Measurements from ENCODE around the gene AFAP1.

AFAP1 gene

DNA sequence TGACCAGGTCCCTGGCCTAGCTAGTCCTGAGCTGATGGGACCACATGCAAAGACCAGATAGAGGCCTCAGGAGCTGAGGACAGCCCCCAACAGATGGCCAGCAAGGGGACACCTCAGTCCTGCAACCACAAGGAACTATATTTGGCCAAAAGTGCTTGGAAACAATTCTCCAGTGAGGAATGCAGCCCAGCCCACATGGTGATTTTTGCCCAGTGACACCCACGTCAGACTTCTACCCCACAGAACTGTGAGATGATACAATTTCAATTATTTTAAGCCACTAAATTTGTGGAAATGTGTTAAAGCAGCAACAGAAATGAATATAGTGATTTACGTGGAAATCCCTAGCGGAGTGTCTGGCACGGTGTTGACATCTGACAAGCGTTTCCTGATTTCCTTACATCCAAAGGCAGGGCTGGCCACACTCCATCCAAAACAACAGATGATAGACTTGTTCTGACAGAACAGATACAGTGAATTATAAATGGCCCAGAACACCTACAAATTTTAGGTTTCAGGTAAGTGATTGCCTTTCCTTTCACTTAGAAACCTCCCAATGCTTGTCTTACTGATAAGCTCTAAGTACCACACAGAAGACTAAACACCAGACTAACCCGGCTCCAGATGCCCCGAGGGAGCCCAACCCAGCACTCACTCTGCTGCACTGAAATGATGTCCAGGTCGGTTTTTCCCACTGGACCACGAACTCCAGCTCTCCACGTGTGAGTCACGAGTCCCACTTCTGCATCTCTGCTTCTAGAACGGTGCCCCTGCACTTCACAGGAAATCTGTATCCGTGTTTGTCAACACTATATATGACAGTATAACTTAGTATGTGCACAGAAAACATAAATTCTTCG lies 5.8 kb downstream of the AFAP1 start:
- no peak for DNase-seq (ENCODE audit: low spot score)
- no peak for TF ChIP-seq CTCF (IDR thresholded peaks at IDR 0.05; ENCODE audit: extremely low read depth, missing control alignments)

DNA sequence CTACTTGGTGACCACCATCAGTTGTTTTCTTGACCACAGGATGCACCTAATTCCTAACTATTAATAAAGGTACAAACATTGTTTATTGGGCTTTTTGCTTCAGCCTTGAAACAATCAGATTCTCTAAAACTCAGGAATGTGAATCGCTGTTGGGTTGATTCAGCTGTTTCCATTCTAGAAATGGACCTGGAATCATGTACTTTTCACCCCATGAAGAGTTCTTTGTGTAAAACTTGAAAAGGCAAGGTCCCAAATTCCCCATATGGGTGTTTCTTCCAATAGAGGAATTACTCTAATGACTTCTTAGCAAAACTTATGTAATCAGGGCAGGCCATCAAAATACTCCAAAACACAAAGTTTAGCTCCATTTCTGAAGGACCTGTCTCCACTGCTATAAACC lies 7.4 kb downstream of the AFAP1 start:
- no peak for TF ChIP-seq CTCF (IDR thresholded peaks at IDR 0.05; ENCODE audit: extremely low read depth, missing control alignments)
- no peak for DNase-seq (ENCODE audit: low spot score)

DNA sequence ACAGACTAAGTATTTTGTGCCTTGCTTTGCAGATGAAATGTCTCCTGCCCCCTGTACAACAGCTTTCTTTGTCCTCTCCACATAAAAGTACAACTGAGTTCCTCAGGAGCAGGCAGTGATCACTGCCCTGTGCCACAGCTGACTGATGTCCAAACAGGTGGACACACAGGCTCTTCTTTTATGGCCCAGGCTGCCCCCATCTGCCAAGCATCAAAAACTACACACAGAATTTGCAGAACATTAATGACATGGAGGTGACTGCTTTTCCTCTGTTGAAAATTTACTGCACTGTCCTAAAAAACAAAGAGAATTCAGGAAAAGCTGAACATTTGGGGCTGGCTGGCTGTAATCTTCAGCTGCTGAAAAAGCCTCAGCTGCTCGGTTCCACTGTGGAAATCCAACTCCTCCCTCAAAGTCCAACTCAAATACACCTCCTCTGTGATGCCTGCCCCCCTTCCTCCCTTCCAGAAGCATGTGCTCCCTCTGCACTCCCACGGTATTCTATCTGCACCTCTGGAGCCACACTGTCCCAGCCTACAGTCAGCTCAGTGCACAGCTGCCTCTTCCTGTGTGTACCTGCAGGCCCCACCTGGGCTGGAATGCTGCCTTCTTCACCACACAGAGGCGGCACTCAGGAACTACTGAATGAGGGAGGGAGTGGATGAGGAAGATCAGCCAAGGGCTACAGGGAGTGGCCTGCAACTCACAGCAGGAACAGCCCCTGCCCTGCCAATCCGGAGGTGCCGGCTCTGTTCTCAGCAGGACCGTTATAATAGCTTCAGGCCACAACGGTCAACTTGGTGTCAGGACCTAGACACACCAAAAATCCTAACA lies 10.3 kb downstream of the AFAP1 start:
- no peak for DNase-seq (ENCODE audit: low spot score)
- no peak for TF ChIP-seq CTCF (IDR thresholded peaks at IDR 0.05; ENCODE audit: extremely low read depth, missing control alignments)

- no peak for TF ChIP-seq CTCF (IDR thresholded peaks at IDR 0.05; ENCODE audit: extremely low read depth, missing control alignments)
- DNase-seq (ENCODE audit: low spot score), result no peak
Observed at GRCh38 chr4:7928711-7929110, 10.9 kb downstream of the AFAP1 start.

DNA sequence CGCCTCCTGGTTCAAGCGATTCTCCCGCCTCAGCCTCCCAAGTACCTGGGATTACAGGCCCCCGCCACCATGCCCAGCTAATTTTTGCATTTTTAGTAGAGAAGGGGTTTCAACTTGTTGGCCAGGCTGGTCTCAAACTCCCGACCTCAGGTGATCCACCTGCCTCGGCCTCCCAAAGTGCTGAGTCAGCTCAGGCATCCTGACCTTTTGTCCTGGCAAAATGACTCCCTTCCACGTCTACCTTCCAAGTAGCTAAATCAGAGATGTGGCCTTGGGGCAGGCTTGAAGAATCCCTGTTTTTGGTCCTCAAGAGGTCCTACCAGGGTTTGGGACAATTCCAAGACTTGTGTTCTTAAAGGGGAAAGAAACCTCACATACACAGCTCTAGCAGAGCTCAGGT lies 12.8 kb downstream of the AFAP1 start:
- no peak for DNase-seq (ENCODE audit: low spot score)
- TF ChIP-seq CTCF (IDR thresholded peaks at IDR 0.05; ENCODE audit: extremely low read depth, missing control alignments), result no peak

GRCh38 chr4:7924570-7924969 lies 15.1 kb downstream of the AFAP1 start:
- no peak for DNase-seq (ENCODE audit: low spot score)
- TF ChIP-seq CTCF (IDR thresholded peaks at IDR 0.05; ENCODE audit: extremely low read depth, missing control alignments), result no peak

DNA sequence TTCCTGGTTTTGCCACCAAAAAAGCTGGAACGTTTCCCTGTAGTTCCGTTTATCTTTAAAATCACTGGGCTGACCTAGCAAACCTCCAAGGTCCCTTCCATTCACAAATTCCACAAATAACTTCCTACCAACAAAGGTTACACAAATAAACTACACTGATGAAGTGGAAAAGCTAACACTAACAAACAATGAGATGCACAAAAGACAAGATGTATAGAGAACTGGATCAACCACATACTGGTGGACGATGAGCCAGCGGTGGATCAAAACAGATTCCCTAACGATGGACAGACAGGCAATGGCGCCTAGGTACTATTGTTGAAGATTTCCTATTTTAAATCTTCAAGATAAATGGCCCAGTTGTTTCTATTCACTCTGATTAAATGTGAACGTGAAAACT lies 15.5 kb downstream of the AFAP1 start:
- no peak for TF ChIP-seq CTCF (IDR thresholded peaks at IDR 0.05; ENCODE audit: extremely low read depth, missing control alignments)
- DNase-seq (ENCODE audit: low spot score), result no peak
